GM12878 (cell line): ENCODE measurements around the gene GLRX5. TPM values are rescaled to one million over a fixed set of nuclear protein-coding genes. Genes with fewer than 3 reads are reported as not detected.

ENCODE experiments used
- ATAC-seq: fragments of 200-7000 bp; cut with Tn5 transposase; 3 replicates; pipeline ENCODE4 v1.9.1; 2020; ENCODE audit warnings: mild to moderate bottlenecking, moderate library complexity
- BruUV-seq: library from RNA; stranded (reverse); fragments of 400-500 nt; replicated peaks from 2 replicates; lab custom pipeline; 2021; lab: Mats Ljungman, UMichigan
- CTCF ChIA-PET: fragments of 300-600 bp; sonication (Branson Sonifier 250); formaldehyde crosslinking; extraction: SDS; loops from one replicate; lab custom pipeline; 2021; ENCODE audit warnings: inconsistent platforms; lab: Yijun Ruan, JAX
- POLR2A ChIA-PET: fragments of 350-600 bp; formaldehyde crosslinking; extraction: SDS; loops from one replicate; lab custom pipeline; 2021; ENCODE audit warnings: inconsistent platforms; lab: Charles Lee
- RAD21 ChIA-PET: fragments of 300-600 bp; sonication (Branson Sonifier 250); formaldehyde crosslinking; loops from one replicate; lab custom pipeline; 2023; ENCODE audit warnings: antibody characterized with exemption; ENCODE audit not compliant: unreplicated experiment; lab: Charles Lee
- SMC1A ChIA-PET: fragments of 300-600 bp; sonication (Branson Sonifier 250); formaldehyde crosslinking; loops from one replicate; lab custom pipeline; 2023; ENCODE audit not compliant: unreplicated experiment, uncharacterized antibody; lab: Charles Lee
- DNase-seq: peaks from one replicate; pipeline ENCODE4 v3.0.0-alpha.2; 2011; ENCODE audit warnings: low read depth, low spot score
- FAIRE-seq: peaks from 3 replicates; lab custom pipeline; 2011; peaks lifted over from hg19 to GRCh38; lab: Jason Lieb, UNC
- H2AFZ ChIP-seq: 2 replicates; pipeline ENCODE4 v1.6.0; 2011; ENCODE audit warnings: low read depth, low read length, control low read depth; ENCODE audit not compliant: control insufficient read depth
- H3K27ac ChIP-seq: 2 replicates; pipeline ENCODE4 v1.5.1; 2011; ENCODE audit warnings: control low read depth; ENCODE audit not compliant: control insufficient read depth, insufficient read depth
- H3K27me3 ChIP-seq, 2 experiments: replicated peaks in 1 of 2; 2 replicates each; pipeline versions ENCODE4 v1.6.0 to v1.6.1; 2011; ENCODE audit warnings: low read length in 1 of 2; ENCODE audit not compliant: control insufficient read depth in 2 of 2, insufficient read depth in 2 of 2
- H3K36me3 ChIP-seq, 2 experiments: 2 replicates each; pipeline ENCODE4 v1.5.1; 2011; ENCODE audit warnings: low read length in 1 of 2; ENCODE audit not compliant: control insufficient read depth in 2 of 2, insufficient read depth in 2 of 2
- H3K4me1 ChIP-seq: 2 replicates; pipeline ENCODE4 v1.6.1; 2011; ENCODE audit warnings: mild to moderate bottlenecking, low read length, moderate library complexity, mixed read lengths; ENCODE audit not compliant: control insufficient read depth, insufficient read depth
- H3K4me2 ChIP-seq: 2 replicates; pipeline ENCODE4 v1.6.0; 2011; ENCODE audit warnings: control low read depth; ENCODE audit not compliant: control insufficient read depth, insufficient read depth
- H3K4me3 ChIP-seq: fragments of 200-600 bp; sonication (generic); 2 replicates; pipeline ENCODE4 v1.5.1; 2016
- H3K79me2 ChIP-seq: 2 replicates; pipeline ENCODE4 v1.6.0; 2011; ENCODE audit warnings: low read length; ENCODE audit not compliant: control insufficient read depth, insufficient read depth
- H3K9ac ChIP-seq: 2 replicates; pipeline ENCODE4 v1.8.0; 2011; ENCODE audit warnings: low read length, control low read depth, mixed read lengths; ENCODE audit not compliant: control insufficient read depth, insufficient read depth
- H3K9me3 ChIP-seq: replicated peaks from 3 replicates; pipeline ENCODE4 v1.5.1; 2011; ENCODE audit warnings: mild to moderate bottlenecking, low read length; ENCODE audit not compliant: control insufficient read depth, insufficient read depth
- H4K20me1 ChIP-seq: 2 replicates; pipeline ENCODE4 v1.6.0; 2011; ENCODE audit not compliant: control insufficient read depth, insufficient read depth
- DPF2 ChIP-seq: fragments of 450-650 bp; IDR thresholded peaks from 2 replicates; pipeline ENCODE4 v1.6.1; 2017; ENCODE audit warnings: mild to moderate bottlenecking
- ETV6 ChIP-seq, 2 experiments: fragments of 450-650 bp in 1 of 2; IDR thresholded peaks in 1 of 2; conservative IDR thresholded peaks in 1 of 2; 2 replicates each; pipeline ENCODE4 v1.6.1; 2014; ENCODE audit warnings: antibody characterized with exemption in 1 of 2, borderline replicate concordance in 1 of 2, low read depth in 1 of 2, mild to moderate bottlenecking in 1 of 2, moderate library complexity in 1 of 2
- HCFC1 ChIP-seq: fragments of 150-350 bp; IDR thresholded peaks from 2 replicates; pipeline ENCODE4 v1.6.1; 2014; ENCODE audit warnings: low read length
- MEF2B ChIP-seq: fragments of 450-650 bp; IDR thresholded peaks from 2 replicates; pipeline ENCODE4 v1.6.1; 2018; ENCODE audit warnings: mild to moderate bottlenecking, moderate library complexity; ENCODE audit not compliant: partially characterized antibody, poor library complexity, severe bottlenecking
- MXI1 ChIP-seq: fragments of 150-350 bp; IDR thresholded peaks from 2 replicates; pipeline ENCODE4 v1.6.1; 2011; ENCODE audit warnings: low read depth, mild to moderate bottlenecking, inconsistent platforms, low read length, improper control_type of control experiment
- NBN ChIP-seq: fragments of 450-650 bp; IDR thresholded peaks from 2 replicates; pipeline ENCODE4 v1.6.1; 2016
- POLR2A ChIP-seq: IDR thresholded peaks from 2 replicates; pipeline ENCODE4 v1.6.1; 2011; ENCODE audit warnings: low read depth, mild to moderate bottlenecking, low read length
- SPI1 ChIP-seq: IDR thresholded peaks from 2 replicates; pipeline ENCODE4 v1.6.1; 2011; ENCODE audit warnings: low read depth, mild to moderate bottlenecking, low read length, moderate library complexity, borderline replicate concordance; ENCODE audit not compliant: insufficient read depth
- TAF1 ChIP-seq: IDR thresholded peaks from 2 replicates; pipeline ENCODE4 v1.6.1; 2011; ENCODE audit warnings: mild to moderate bottlenecking, low read depth, low read length, borderline replicate concordance
- WGBS: methylation state at CpG from one replicate; pipeline ENCODE4 v1.1.6; 2016; ENCODE audit warnings: low lambda C conversion rate; ENCODE audit not compliant: insufficient replicate concordance, insufficient coverage; ENCODE audit errors: missing lambda C conversion rate; 5-methylcytosine and 5-hydroxymethylcytosine counted together
- in situ Hi-C: fragments of 300-500 bp; cut with MboI; formaldehyde crosslinking; loops from 9 replicates; pipeline ENCODE4 v1.14.3; 2018; ENCODE audit warnings: mixed read lengths
- intact Hi-C: fragments of 100-400 bp; cut with micrococcal nuclease; formaldehyde crosslinking; loops from one replicate; pipeline ENCODE4 v1.14.2; 2022; ENCODE audit not compliant: unreplicated experiment
- polyA plus RNA-seq, 11 experiments: library from polyadenylated mRNA; depleted of rRNA in 4 of 11; unstranded in 6 of 11; stranded (reverse) in 5 of 11; fragments of >200 nt; fragmentation: Nextera tagmentation in 4 of 11; fragmentation: Illumina TruSeq in 1 of 11; extraction: Ambion mirVana in 4 of 11; extraction: Trizol in 1 of 11; gene quantifications; 1 replicate in 1 of 11; 2 replicates in 10 of 11; pipeline versions ENCODE4 v1.2.1 to v1.2.3, GENCODE V29; 2011 to 2016; ENCODE audit warnings: inconsistent platforms in 2 of 11, missing spikeins in 2 of 11, low read depth in 1 of 11
- total RNA-seq, 4 experiments: library from RNA; depleted of rRNA in 3 of 4; stranded (reverse); fragments of >200 nt in 3 of 4; fragmentation: Illumina TruSeq in 1 of 4; extraction: Trizol in 1 of 4; gene quantifications; 2 replicates each; pipeline versions ENCODE4 v1.2.1 to v1.2.3, GENCODE V29; 2013 to 2021
- TF ChIP-seq, protein P1 (sequence below): fragments of 450-650 bp; formaldehyde crosslinking; IDR thresholded peaks from 2 replicates; pipeline ENCODE4 v1.4.0; 2020; ENCODE audit warnings: mild to moderate bottlenecking, moderate library complexity
- TF ChIP-seq, protein P2 (sequence below): fragments of 450-650 bp; formaldehyde crosslinking; IDR thresholded peaks from 2 replicates; pipeline ENCODE4 v1.5.0; 2022; ENCODE audit warnings: mild to moderate bottlenecking, missing genetic modification characterization

GLRX5 gene
- total and polyA plus RNA-seq, 10 of the 15 experiments (the other 5 are each of a cell fraction or from before 2014, with no cell fraction given), result 12.8 to 139 (median 55.4) TPM

DNA sequence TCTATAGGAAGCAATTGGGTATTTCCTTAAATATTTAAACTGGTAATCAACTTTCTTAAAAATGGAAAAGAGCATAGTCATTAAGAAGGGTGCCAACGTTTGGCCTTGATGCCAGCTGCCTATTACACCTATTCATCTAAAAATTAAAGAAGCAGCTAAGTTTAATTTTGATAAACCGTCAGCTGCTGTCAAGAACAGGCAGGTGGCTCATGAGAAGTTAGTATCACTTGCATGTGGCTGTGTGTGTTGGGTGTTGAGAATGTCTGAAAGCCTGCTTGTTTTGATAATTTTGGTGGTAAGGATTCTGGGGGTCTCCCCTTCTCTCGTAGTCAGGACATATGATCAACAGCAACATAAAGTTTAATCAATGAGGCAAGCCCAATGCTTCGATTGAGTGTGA lies 6.5 kb downstream of the GLRX5 start (continued):
- TF ChIP-seq, protein P1, sequence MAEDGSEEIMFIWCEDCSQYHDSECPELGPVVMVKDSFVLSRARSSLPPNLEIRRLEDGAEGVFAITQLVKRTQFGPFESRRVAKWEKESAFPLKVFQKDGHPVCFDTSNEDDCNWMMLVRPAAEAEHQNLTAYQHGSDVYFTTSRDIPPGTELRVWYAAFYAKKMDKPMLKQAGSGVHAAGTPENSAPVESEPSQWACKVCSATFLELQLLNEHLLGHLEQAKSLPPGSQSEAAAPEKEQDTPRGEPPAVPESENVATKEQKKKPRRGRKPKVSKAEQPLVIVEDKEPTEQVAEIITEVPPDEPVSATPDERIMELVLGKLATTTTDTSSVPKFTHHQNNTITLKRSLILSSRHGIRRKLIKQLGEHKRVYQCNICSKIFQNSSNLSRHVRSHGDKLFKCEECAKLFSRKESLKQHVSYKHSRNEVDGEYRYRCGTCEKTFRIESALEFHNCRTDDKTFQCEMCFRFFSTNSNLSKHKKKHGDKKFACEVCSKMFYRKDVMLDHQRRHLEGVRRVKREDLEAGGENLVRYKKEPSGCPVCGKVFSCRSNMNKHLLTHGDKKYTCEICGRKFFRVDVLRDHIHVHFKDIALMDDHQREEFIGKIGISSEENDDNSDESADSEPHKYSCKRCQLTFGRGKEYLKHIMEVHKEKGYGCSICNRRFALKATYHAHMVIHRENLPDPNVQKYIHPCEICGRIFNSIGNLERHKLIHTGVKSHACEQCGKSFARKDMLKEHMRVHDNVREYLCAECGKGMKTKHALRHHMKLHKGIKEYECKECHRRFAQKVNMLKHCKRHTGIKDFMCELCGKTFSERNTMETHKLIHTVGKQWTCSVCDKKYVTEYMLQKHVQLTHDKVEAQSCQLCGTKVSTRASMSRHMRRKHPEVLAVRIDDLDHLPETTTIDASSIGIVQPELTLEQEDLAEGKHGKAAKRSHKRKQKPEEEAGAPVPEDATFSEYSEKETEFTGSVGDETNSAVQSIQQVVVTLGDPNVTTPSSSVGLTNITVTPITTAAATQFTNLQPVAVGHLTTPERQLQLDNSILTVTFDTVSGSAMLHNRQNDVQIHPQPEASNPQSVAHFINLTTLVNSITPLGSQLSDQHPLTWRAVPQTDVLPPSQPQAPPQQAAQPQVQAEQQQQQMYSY (CRISPR knock-in tag), result no peak
- no peak for TF ChIP-seq DPF2
- TF ChIP-seq, all 136 proteins: peak for 0

DNA sequence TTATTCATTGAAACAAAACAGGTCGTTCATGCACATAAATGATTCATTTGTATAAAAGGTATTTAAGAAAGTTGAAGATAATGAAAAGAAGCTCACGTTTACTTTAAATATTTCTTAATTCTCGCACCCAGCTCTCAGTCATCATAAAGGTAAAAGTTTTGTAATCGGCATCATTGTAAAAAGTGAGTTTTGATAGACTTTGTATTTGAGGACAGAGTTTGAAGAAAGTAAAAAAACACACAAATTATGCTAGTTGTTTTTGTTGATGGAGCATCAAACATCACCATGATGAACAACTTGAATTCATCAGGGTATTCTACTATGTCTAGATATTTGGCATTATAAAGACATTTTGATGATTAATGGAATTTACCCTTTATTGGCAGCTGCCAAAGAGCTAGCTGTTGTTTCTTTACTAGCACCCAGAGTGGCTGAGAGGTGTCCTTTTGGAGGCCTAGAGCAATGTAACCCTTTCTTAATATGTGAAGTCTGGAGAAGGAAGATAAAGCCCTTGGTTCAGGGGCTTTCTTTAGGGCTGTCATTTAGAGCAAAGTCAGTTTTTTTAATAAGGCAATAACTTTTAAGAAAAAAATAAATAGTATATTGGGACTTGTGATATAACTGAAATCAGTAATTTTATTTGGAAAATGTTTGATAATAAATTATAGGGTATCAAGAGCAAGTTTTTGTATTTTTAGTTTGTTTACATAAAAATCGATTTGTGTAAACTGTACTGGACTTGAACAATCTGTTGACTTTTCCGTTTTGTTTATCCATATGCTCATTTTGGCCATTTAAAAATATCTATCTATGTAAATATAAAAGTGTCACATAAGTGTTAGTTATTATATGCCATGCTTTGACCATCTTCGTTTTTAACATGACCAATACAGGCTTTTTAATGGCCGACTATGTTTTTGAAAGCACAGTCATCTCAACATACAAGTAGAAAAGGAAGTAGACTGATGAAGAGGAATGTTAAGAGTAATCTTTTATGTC lies 7.4 kb downstream of the GLRX5 start:
- Histone ChIP-seq H3K9ac (no peak overlapping the region), H3K27me3 (no peaks in the 10 kb centered on the region), H3K4me2 (no peak overlapping the region), H4K20me1 (no peaks in the 10 kb centered on the region), H3K27ac (no peak overlapping the region), H2AFZ (no peak overlapping the region), H3K9me3 (no peaks in the 10 kb centered on the region), H3K36me3 (peaks cover 0 to 4% of the 10 kb centered on the region in 2 experiments; a peak in 3 of 4 replicates), H3K79me2 (peaks cover 43% of the 10 kb centered on the region), H3K4me3 (no peak overlapping the region), H3K4me1 (no peaks in the 10 kb centered on the region)
- DNase-seq (no peak), ATAC-seq (no peak), FAIRE-seq (no peak)
- RAD21 ChIA-PET, result interaction anchor here (1.1 kb wide), 1 partner anchor 100 kb away, joined by 3 read pairs; no protein-coding TSS in a partner anchor
- CTCF ChIA-PET, result interaction anchor here (1.1 to 12.1 kb wide), 8 partner anchors 12 to 141 kb away, joined by 3 to 118 read pairs (median 3); no protein-coding TSS in a partner anchor
- POLR2A ChIA-PET, result no interaction called here
- in situ Hi-C loops, result no loop called here
- no TSS peak for BruUV-seq
- WGBS, result 84% methylated on average over 8 of the region's 8 CpGs
- SMC1A ChIA-PET, result interaction anchor here (0.6 to 3.2 kb wide), 8 partner anchors 10 to 768 kb away, joined by 3 to 7 read pairs (median 3); no protein-coding TSS in a partner anchor
- intact Hi-C loops, result no loop called here
- no peak for TF ChIP-seq SPI1
- no peak for TF ChIP-seq TAF1
- no peak for TF ChIP-seq MXI1
- TF ChIP-seq, protein P2, sequence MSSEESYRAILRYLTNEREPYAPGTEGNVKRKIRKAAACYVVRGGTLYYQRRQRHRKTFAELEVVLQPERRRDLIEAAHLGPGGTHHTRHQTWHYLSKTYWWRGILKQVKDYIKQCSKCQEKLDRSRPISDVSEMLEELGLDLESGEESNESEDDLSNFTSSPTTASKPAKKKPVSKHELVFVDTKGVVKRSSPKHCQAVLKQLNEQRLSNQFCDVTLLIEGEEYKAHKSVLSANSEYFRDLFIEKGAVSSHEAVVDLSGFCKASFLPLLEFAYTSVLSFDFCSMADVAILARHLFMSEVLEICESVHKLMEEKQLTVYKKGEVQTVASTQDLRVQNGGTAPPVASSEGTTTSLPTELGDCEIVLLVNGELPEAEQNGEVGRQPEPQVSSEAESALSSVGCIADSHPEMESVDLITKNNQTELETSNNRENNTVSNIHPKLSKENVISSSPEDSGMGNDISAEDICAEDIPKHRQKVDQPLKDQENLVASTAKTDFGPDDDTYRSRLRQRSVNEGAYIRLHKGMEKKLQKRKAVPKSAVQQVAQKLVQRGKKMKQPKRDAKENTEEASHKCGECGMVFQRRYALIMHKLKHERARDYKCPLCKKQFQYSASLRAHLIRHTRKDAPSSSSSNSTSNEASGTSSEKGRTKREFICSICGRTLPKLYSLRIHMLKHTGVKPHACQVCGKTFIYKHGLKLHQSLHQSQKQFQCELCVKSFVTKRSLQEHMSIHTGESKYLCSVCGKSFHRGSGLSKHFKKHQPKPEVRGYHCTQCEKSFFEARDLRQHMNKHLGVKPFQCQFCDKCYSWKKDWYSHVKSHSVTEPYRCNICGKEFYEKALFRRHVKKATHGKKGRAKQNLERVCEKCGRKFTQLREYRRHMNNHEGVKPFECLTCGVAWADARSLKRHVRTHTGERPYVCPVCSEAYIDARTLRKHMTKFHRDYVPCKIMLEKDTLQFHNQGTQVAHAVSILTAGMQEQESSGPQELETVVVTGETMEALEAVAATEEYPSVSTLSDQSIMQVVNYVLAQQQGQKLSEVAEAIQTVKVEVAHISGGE, result no peak
- TF ChIP-seq HCFC1, result no peak
- TF ChIP-seq NBN, result no peak
- no peak for TF ChIP-seq ETV6 (conservative IDR thresholded peaks at IDR 0.05 in 1 of 2, IDR thresholded peaks at IDR 0.05 in 1 of 2; ENCODE audit: borderline replicate concordance in 1 of 2, low read depth in 1 of 2)
- no peak for TF ChIP-seq POLR2A
- no peak for TF ChIP-seq MEF2B
